ENCODE data around the gene MRPL46.
A peak's percentile ranks its signal among the peaks of the same experiment; 100 is the strongest.

MRPL46 gene

GRCh38 chr15:88463870-88464532 is 3.2 kb downstream of the MRPL46 start:
- H3K27ac ChIP-seq (ENCODE audit: low read depth, low read length): no peak overlapping the region
- H2AFZ ChIP-seq (ENCODE audit: low read depth, low read length, severe bottlenecking): no peak overlapping the region
- peaks cover 33% of the 10 kb centered on the region for H3K79me2 ChIP-seq (ENCODE audit: insufficient read depth, low read length)
- no peak for TF ChIP-seq EZH2phosphoT487 (conservative IDR thresholded peaks at IDR 0.05; ENCODE audit: low read length)
- no peak for TF ChIP-seq CTCF (IDR thresholded peaks at IDR 0.05; ENCODE audit: insufficient read depth, low read length, poor library complexity, severe bottlenecking)
- no peak overlapping the region for H3K4me3 ChIP-seq (ENCODE audit: insufficient read depth, low read length, poor library complexity, severe bottlenecking)
- no peaks in the 10 kb centered on the region for H3K9me2 ChIP-seq (replicated peaks; ENCODE audit: insufficient read depth, low read length)
- no peak overlapping the region for H3K9ac ChIP-seq (ENCODE audit: low read length)
- H4K20me1 ChIP-seq (ENCODE audit: low read depth, low read length): no peaks in the 10 kb centered on the region
- no peak overlapping the region for H3K4me2 ChIP-seq (ENCODE audit: low read depth, low read length, poor library complexity, severe bottlenecking)
- H3F3A ChIP-seq (ENCODE audit: insufficient read depth): peaks cover 3% of the 10 kb centered on the region; the same call in 1 of the 2 replicates
- peaks cover 20% of the 10 kb centered on the region for H3K36me3 ChIP-seq (ENCODE audit: low read length)
- no peaks in the 10 kb centered on the region for H3K27me3 ChIP-seq (ENCODE audit: low read length)
- H3K9me3 ChIP-seq (ENCODE audit: insufficient read depth, low read length): no peaks in the 10 kb centered on the region

- no peak overlapping the region for H3K9ac ChIP-seq (ENCODE audit: low read length)
- H3K9me2 ChIP-seq (replicated peaks; ENCODE audit: insufficient read depth, low read length): no peaks in the 10 kb centered on the region
- H3F3A ChIP-seq (ENCODE audit: insufficient read depth): no peaks in the 10 kb centered on the region
- no peak overlapping the region for H2AFZ ChIP-seq (ENCODE audit: low read depth, low read length, severe bottlenecking)
- peaks cover 14% of the 10 kb centered on the region for H3K36me3 ChIP-seq (ENCODE audit: low read length)
- no peak for TF ChIP-seq CTCF (IDR thresholded peaks at IDR 0.05; ENCODE audit: insufficient read depth, low read length, poor library complexity, severe bottlenecking)
- no peak for TF ChIP-seq EZH2phosphoT487 (conservative IDR thresholded peaks at IDR 0.05; ENCODE audit: low read length)
- H4K20me1 ChIP-seq (ENCODE audit: low read depth, low read length): no peaks in the 10 kb centered on the region
- H3K27me3 ChIP-seq (ENCODE audit: low read length): no peaks in the 10 kb centered on the region
- H3K27ac ChIP-seq (ENCODE audit: low read depth, low read length): no peak overlapping the region
- H3K4me3 ChIP-seq (ENCODE audit: insufficient read depth, low read length, poor library complexity, severe bottlenecking): no peak overlapping the region
- H3K4me2 ChIP-seq (ENCODE audit: low read depth, low read length, poor library complexity, severe bottlenecking): no peak overlapping the region
- H3K9me3 ChIP-seq (ENCODE audit: insufficient read depth, low read length): no peaks in the 10 kb centered on the region
- no peaks in the 10 kb centered on the region for H3K79me2 ChIP-seq (ENCODE audit: insufficient read depth, low read length)
Observed at GRCh38 chr15:88456733-88457132, 10.5 kb downstream of the MRPL46 start.

- H2AFZ ChIP-seq (ENCODE audit: low read depth, low read length, severe bottlenecking): no peak overlapping the region
- H3K27me3 ChIP-seq (ENCODE audit: low read length): no peaks in the 10 kb centered on the region
- no peak overlapping the region for H3K4me3 ChIP-seq (ENCODE audit: insufficient read depth, low read length, poor library complexity, severe bottlenecking)
- H3F3A ChIP-seq (ENCODE audit: insufficient read depth): no peaks in the 10 kb centered on the region
- H3K79me2 ChIP-seq (ENCODE audit: insufficient read depth, low read length): no peaks in the 10 kb centered on the region
- TF ChIP-seq EZH2phosphoT487 (conservative IDR thresholded peaks at IDR 0.05; ENCODE audit: low read length) (no peak), CTCF (IDR thresholded peaks at IDR 0.05; ENCODE audit: insufficient read depth, low read length, poor library complexity, severe bottlenecking) (peak; percentile 64)
- no peaks in the 10 kb centered on the region for H3K9me3 ChIP-seq (ENCODE audit: insufficient read depth, low read length)
- no peak overlapping the region for H3K27ac ChIP-seq (ENCODE audit: low read depth, low read length)
- H3K9ac ChIP-seq (ENCODE audit: low read length): no peak overlapping the region
- H3K9me2 ChIP-seq (replicated peaks; ENCODE audit: insufficient read depth, low read length): no peaks in the 10 kb centered on the region
- H3K36me3 ChIP-seq (ENCODE audit: low read length): 0 out of 2 replicates have a peak, but pooled peaks cover 5% of the 10 kb centered on the region
- H3K4me2 ChIP-seq (ENCODE audit: low read depth, low read length, poor library complexity, severe bottlenecking): no peak overlapping the region
- no peaks in the 10 kb centered on the region for H4K20me1 ChIP-seq (ENCODE audit: low read depth, low read length)
Observed at GRCh38 chr15:88454867-88455810, 12.0 kb downstream of the MRPL46 start.
